ENCODE results near the gene LIX1L.

Gene LIX1L

DNA sequence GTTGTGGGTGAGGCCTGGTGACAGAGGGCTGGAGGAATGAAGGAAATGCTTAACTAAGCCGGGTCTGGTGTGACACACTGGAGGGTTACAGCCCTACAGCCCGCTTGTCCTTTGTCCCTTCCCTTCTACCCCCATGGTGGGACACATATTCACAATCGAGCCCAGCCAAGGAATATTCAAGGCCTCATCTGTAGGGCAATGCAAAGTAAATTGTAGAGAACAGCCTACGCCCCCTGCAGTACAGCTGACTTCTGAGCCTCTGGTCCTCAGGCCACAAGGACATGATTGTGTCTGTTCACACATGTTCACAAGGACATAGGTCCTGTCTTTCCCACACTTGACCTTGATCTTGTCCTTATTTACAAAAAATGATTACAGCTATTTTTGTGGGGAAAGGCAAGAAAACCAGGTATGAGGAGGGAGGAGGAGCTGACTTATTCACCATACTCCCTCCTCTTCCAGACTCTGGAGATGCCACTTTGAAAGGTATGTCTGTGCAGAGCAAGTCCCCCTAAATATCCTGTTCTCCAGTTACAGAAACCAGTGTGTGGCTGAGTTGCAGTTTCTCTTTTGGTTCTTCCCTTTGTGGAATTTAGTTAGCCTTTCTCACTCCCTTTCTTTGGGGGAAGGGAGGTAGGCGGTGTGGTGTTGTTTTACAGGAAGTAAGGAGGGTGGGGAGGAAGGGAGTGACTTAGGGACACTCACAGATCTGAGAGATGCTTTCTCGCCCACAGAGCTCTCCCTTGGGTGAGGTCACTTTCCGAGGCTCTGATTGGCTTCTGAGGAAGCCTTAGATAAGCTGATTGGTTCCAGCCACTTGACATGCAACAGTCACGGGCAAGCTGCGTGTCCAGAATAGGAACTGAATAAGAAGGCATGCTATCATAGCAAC is 21.3 kb upstream of the LIX1L start:
- Mint-ChIP-seq H3K9me3 (no peaks in the 10 kb centered on the region), H3K27me3 (ENCODE audit: low read depth) (no peaks in the 10 kb centered on the region), H3K27ac (no peak overlapping the region), H3K36me3 (ENCODE audit: low read depth) (peaks cover 5% of the 10 kb centered on the region), H3K4me1 (ENCODE audit: low read depth) (peaks cover 29% of the 10 kb centered on the region), H3K4me3 (no peak overlapping the region)

DNA sequence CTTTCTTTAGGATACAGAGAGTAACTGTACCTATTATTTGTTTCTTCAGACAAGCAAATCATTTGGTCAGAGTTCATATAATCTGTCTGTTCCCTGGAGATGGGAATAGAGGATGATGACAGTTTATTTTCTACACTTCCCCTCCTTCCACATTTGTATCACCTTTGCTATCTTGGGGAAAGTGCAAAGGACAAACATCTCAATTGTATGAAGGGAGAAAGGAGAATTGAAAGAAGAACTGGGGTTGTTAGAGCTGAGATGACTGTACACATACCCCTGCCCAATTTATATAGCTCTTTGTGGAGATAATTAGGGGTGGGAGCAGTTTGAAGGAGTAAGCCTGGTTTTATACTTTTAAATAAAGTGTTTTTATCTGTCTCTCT is 20.6 kb upstream of the LIX1L start:
- Mint-ChIP-seq H3K27ac (no peak overlapping the region), H3K9me3 (no peaks in the 10 kb centered on the region), H3K27me3 (ENCODE audit: low read depth) (no peaks in the 10 kb centered on the region), H3K4me3 (no peak overlapping the region), H3K36me3 (ENCODE audit: low read depth) (peaks cover 5% of the 10 kb centered on the region), H3K4me1 (ENCODE audit: low read depth) (peaks cover 25% of the 10 kb centered on the region)

DNA sequence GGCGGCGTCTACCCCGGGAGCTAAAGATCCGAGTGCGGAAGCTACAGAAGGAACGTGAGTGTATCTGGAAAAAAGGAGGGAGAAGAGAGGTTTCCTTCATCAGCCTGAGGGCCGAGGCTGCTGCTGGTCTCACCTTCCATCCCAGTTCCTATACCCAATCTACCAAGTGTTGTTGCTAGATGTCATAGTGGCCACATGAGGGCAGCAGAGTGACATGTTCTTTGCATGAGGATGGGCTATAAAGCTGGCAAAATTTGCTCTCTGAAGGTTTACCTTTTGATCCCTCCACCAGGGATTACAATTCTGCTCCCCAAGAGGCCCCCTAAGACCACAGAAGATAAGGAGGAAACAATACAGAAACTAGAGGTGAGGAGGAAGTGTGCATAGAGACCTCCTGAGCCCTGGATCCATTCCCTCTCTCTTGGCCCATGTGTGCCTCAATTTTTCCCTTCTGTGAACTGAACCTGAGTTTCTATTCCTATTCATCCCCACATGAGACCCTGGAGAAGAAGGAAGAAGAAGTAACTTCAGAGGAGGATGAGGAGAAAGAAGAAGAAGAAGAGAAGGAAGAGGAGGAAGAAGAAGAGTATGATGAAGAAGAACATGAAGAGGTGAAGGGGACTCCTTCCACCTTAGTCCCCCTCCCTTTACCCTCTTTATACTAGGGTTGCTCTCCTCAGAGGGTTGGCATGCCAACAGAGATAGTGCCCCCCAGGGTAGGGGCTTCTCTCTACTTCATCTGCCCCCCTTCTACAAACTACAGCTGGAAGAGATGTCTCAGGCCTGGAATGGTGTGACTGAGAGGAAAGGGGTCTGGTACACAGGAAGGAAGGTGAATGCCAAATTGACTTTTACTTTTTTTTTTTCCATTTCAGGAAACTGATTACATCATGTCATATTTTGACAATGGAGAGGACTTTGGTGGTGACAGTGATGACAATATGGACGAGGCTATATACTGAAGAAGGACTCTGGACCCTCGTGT is 20.0 kb upstream of the LIX1L start:
- Mint-ChIP-seq H3K36me3 (ENCODE audit: low read depth) (peaks cover 7% of the 10 kb centered on the region), H3K4me3 (no peak overlapping the region), H3K9me3 (no peaks in the 10 kb centered on the region), H3K27me3 (ENCODE audit: low read depth) (no peaks in the 10 kb centered on the region), H3K4me1 (ENCODE audit: low read depth) (peaks cover 21% of the 10 kb centered on the region), H3K27ac (no peak overlapping the region)

DNA sequence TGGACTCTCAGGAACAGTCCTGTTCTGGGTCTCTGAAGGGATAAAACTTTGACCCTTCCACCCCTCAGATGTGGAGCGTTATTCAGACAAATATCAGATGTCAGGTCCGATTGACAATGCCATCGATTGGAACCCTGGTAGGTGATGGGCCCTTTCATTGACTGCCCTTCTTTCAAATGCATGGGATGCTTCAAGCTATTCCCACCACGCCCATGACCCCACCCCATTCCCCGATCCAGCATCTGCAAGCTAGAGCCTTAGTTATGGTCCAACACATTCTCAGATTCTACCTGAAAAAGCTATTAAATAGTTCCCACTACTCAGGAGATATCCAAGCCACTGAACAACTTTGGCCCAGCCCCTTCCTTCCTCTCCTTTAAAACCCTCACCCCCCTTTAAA is 19.2 kb upstream of the LIX1L start:
- H3K4me1 Mint-ChIP-seq (ENCODE audit: low read depth), result peaks cover 14% of the 10 kb centered on the region
- H3K27me3 Mint-ChIP-seq (ENCODE audit: low read depth), result no peaks in the 10 kb centered on the region
- peaks cover 7% of the 10 kb centered on the region for H3K36me3 Mint-ChIP-seq (ENCODE audit: low read depth)
- no peak overlapping the region for H3K4me3 Mint-ChIP-seq
- no peaks in the 10 kb centered on the region for H3K9me3 Mint-ChIP-seq
- no peak overlapping the region for H3K27ac Mint-ChIP-seq

DNA sequence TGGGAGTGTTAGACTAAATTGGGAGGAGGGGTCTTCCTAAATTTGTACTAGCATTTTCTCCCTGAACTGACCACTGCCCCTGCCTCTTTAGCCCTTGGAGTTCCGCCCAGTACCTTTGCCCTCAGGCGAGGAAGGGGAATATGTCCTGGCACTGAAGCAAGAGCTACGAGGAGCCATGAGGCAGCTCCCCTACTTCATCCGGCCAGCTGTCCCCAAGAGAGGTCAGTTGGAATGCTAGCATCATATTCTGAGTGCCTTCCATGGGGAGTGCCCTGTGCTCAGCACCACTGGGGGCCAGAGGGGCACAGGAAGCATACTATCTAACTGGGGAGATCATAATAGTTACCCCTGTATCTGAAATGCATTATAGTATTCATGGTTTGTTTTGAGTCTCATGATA is 17.4 kb upstream of the LIX1L start:
- Mint-ChIP-seq H3K27me3 (ENCODE audit: low read depth) (no peaks in the 10 kb centered on the region), H3K4me1 (ENCODE audit: low read depth) (peaks cover 2% of the 10 kb centered on the region), H3K27ac (no peak overlapping the region), H3K9me3 (no peaks in the 10 kb centered on the region), H3K4me3 (no peak overlapping the region), H3K36me3 (ENCODE audit: low read depth) (peaks cover 11% of the 10 kb centered on the region)

DNA sequence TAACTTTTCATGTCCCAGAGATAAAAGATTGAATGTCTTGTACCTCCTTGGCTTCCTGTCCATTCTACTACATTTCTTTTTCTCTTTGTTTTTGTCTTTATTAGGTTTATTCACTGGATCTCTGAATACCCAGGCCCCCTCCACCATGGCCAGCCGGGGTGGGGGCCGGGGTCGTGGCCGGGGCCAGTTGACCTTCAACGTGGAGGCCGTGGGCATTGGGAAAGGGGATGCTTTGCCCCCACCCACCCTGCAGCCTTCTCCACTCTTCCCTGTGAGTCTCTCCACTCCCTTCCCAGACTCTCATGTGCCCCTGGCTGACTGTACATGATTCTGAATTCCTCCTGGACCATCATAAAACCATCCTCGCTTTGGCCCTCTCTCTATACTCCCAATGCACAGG is 16.9 kb upstream of the LIX1L start:
- Mint-ChIP-seq H3K27ac (no peak overlapping the region), H3K27me3 (ENCODE audit: low read depth) (no peaks in the 10 kb centered on the region), H3K4me1 (ENCODE audit: low read depth) (peaks cover 3% of the 10 kb centered on the region), H3K36me3 (ENCODE audit: low read depth) (peaks cover 11% of the 10 kb centered on the region), H3K9me3 (no peaks in the 10 kb centered on the region), H3K4me3 (no peak overlapping the region)

DNA sequence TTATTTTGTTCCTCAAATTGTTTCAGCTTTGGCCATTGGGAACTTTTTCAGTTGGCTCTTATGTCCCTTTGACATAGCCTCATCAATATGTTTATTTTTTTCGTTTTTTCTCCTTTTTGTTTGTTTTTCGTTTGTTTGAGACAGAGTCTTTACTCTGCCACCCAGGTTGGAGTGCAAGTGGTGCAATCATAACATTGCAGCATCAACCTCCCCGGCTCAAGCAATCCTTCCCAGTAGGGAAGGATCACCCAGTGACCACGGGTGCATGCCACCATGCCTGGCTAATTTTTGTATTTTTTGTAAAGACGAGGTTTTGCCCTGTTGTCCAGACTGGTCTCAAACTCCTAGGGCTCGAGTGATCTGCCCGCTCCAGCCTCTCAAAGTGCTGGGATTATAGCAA is 14.8 kb upstream of the LIX1L start:
- Mint-ChIP-seq H3K27me3 (ENCODE audit: low read depth) (no peaks in the 10 kb centered on the region), H3K4me1 (ENCODE audit: low read depth) (peaks cover 3% of the 10 kb centered on the region), H3K4me3 (no peak overlapping the region), H3K27ac (no peak overlapping the region), H3K36me3 (ENCODE audit: low read depth) (peaks cover 17% of the 10 kb centered on the region), H3K9me3 (peaks cover 7% of the 10 kb centered on the region)

DNA sequence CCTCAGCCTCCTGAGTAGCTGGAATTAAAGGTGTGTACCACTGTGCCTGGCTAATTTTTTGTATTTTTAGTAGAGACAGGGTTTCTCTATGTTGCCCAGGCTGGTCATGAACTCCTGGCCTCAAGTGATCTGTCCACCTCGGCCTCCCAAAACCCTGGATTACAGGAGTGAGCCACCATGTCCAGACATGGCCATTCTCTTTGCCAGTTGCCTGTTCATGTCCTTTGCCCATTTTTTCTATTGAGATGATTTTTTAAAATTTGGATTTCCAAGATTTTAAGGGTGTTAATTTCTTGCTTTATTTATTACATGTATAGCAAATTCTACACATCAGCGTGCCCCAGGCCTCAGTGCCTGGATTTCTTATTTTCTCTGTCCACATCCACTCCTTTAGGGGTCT is 9.5 kb upstream of the LIX1L start:
- H3K4me1 Mint-ChIP-seq (ENCODE audit: low read depth), result peaks cover 24% of the 10 kb centered on the region
- no peak overlapping the region for H3K27ac Mint-ChIP-seq
- no peaks in the 10 kb centered on the region for H3K27me3 Mint-ChIP-seq (ENCODE audit: low read depth)
- no peak overlapping the region for H3K4me3 Mint-ChIP-seq
- H3K36me3 Mint-ChIP-seq (ENCODE audit: low read depth), result peaks cover 16% of the 10 kb centered on the region
- peaks cover 14% of the 10 kb centered on the region for H3K9me3 Mint-ChIP-seq

DNA sequence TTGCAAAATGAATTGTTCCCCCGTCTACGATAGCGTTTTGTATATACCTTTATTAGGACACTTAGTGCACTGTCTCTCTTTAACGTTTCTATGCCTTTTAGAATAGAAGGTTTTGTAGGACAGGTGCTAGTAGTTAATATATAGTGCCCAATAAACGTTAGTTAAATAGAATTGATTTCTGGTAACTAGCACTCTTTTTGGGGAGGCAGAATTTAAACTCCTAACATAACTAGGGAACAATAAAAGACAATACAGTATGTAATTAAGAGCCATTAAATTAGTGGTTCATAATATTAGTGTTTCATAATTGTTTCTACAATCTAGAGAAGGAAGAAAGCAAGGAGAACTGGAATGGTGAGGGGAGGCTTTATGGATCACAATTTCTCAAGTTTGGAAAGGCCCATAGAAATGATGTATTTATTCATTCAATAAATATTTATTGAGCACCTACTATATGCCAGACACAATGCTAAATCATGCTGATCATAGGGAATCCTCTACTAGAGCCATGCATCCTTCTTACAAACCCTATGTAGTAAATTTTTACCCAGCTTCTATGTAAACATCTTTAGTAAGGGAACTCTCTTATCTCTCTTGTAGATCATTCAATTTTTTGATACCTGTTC is 7.4 kb upstream of the LIX1L start:
- Mint-ChIP-seq H3K4me1 (ENCODE audit: low read depth) (peaks cover 35% of the 10 kb centered on the region), H3K36me3 (ENCODE audit: low read depth) (peaks cover 12% of the 10 kb centered on the region)

DNA sequence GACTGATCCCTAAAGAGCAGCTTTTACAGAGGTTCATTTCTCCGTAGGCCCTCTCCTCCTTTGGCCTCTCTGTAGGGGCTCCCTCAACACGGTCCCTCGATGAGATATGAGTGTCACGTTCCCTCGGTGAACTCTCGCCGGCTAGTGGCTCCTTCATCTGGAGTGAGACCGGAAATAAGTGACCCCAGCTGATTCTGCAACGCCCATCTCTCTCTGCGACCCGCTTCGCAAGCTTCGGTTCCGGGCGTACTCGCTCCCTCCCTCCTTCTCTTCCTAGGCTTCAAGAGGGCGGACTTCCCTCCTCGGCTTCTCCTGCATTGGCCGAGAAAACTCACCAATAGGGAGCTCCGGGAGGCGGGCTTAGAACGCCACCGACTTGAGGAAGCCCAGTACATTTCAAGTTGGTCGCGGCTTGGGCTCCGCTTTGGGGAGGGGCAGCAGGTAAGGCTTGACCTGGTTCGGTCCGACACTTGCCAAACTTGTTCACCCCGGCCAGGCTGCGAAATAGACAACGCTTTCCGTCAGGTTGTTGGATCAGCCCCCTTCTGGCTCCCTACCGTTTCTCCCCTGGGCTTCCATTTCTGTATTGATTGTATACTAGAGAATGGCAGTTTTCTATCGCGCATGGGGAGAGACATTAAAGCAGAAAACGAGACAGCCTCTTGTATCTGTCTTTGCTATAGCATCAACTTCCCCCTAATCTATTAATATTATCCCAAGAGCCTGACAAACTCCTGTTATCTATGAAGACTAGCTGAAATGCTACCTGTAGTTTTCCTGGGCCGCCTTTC is 6.7 kb upstream of the LIX1L start, which contains the start of the genes ANKRD34A and POLR3GL:
TSS of gene ANKRD34A (minus strand) at position 248 of the 791 bp plus-strand sequence. CDS start 2,816 bp downstream, outside the sequence.
TSS of gene POLR3GL (plus strand) at position 363 of the 791 bp plus-strand sequence. CDS start 10,176 bp downstream, outside the sequence.
- H3K9me3 Mint-ChIP-seq, result peaks cover 14% of the 10 kb centered on the region
- H3K27me3 Mint-ChIP-seq (ENCODE audit: low read depth), result peaks cover 3% of the 10 kb centered on the region
- H3K4me3 Mint-ChIP-seq, result peak within 1 kb of the TSS; percentile 95
- peak within 1 kb of the TSS; percentile 86 for H3K27ac Mint-ChIP-seq
- H3K36me3 Mint-ChIP-seq (ENCODE audit: low read depth), result peaks cover 12% of the 10 kb centered on the region
- peaks cover 40% of the 10 kb centered on the region for H3K4me1 Mint-ChIP-seq (ENCODE audit: low read depth)

More for the DNA sequence above, 7.4 kb upstream of the LIX1L start:
- peaks cover 14% of the 10 kb centered on the region for H3K9me3 Mint-ChIP-seq
- peak overlapping the region; percentile 86 for H3K27ac Mint-ChIP-seq
- H3K4me3 Mint-ChIP-seq, result peak overlapping the region; percentile 95
- no peaks in the 10 kb centered on the region for H3K27me3 Mint-ChIP-seq (ENCODE audit: low read depth)

DNA sequence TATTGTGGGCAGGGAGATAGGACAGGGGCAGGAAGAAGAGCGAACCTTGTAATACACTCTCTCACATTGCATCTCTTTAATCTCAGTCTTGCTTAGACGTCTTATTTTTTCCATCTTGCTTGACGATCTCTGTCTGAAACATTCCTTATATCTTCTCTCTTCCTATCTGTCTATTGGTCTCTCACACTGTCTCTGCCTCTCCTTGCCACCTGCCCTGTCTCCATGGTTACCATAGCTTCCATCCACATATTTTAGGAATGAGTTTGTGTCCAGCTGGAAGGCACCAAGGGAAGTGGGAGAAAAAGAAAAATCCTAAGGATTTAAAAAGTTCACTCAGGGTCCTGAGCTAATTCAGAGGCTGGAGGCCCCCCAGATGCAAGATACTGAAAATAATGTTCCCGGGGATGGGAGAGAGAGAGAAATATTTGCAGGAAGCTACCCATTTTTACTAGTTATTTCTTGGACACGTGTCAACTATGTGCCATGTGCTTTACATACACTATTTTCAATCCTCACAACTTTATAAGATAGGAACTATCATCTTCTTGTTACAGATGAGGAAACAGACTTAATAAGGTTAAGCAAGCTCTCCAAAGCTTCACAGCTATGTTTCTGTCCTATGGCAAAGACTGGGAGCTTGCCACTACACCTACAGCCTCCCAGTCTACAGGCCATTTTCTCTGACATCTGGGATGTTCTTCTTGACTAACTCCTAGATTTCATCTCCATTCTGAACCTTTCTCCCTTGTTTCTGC is 5.6 kb upstream of the LIX1L start:
- Mint-ChIP-seq H3K9me3 (peaks cover 14% of the 10 kb centered on the region), H3K4me3 (peak overlapping the region; percentile 95), H3K27ac (peak overlapping the region; percentile 86), H3K27me3 (ENCODE audit: low read depth) (peaks cover 6% of the 10 kb centered on the region), H3K4me1 (ENCODE audit: low read depth) (peaks cover 47% of the 10 kb centered on the region), H3K36me3 (ENCODE audit: low read depth) (peaks cover 10% of the 10 kb centered on the region)

DNA sequence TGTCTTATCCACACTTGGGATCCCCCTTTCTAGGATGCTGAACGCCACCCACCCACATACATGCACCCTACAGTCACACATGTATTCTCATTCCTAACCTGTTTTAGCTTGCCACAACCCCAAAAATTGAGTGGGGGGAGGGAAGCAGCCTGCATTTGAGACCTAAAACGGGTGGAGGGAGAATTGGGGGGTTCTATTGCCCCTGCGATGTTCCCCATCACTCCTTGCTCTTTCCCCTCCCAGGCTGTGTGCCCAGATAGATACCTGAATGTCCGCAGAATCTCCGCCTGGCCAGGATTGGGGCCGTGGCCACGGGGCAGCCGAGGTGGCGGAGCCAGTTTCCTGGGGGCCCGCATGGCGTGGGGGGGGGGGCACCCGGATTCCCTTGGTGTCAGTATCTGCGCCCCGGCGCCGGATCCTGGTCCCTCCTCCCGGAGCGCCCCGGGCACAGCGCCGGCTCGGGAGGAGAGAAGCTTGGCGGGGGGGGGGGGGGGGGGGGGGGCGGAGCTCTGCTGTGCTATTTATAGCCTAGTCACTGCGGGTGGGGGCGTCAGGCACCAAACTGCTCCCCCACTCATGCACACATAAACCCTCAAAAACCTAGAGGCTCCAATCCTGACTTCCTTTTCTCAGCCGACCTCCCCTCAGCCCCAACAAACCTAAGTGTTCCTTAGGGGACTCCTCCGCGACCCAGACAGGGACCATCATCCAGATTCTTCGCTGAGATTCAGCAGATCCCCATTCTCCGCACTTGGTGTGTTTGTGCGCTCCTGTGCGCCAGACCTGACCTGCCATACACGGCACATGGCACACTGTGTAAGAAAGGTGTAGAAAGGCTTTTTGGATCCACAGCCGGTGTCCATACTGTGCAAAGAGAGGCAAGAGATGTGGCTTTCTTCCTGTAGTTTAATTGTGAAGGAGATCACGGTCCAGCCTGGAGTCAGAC is 4.6 kb upstream of the LIX1L start:
- Mint-ChIP-seq H3K4me1 (ENCODE audit: low read depth) (peaks cover 52% of the 10 kb centered on the region), H3K9me3 (peaks cover 5% of the 10 kb centered on the region), H3K27me3 (ENCODE audit: low read depth) (peaks cover 6% of the 10 kb centered on the region), H3K36me3 (ENCODE audit: low read depth) (peaks cover 4% of the 10 kb centered on the region), H3K4me3 (peak overlapping the region; percentile 95), H3K27ac (peak overlapping the region; percentile 86)
